Gastroesophageal sphincter (tissue), 4 donors: ENCODE data around the gene HM13. TPM values are rescaled to one million over a fixed set of nuclear protein-coding genes. Genes with fewer than 3 reads are reported as not detected.
"Not testable (repeated sequence)": the region's sequence is repeated elsewhere in the genome, so short reads cannot be mapped to it uniquely, and the experiment has no call there.

Experiments
- ATAC-seq: fragments of 150-250 bp; one replicate; pipeline ENCODE4 v1.9.1; 2016; ENCODE audit warnings: mild to moderate bottlenecking, moderate library complexity
- H3K27ac ChIP-seq, 4 donors: fragments of 200-600 bp; sonication (generic) in 3 of 4; 1 replicate in 3 of 4; 2 replicates in 1 of 4; pipeline ENCODE4 v1.5.1; 2016 to 2019
- H3K27me3 ChIP-seq: fragments of 200-600 bp; sonication (generic); one replicate; pipeline ENCODE4 v1.5.1; 2019
- H3K36me3 ChIP-seq, 2 donors: fragments of 200-600 bp; sonication (generic); one replicate each; pipeline ENCODE4 v1.5.1; 2019; ENCODE audit warnings: control low read depth in 1 of 2
- H3K4me1 ChIP-seq, 3 donors: fragments of 200-600 bp; sonication (generic); 1 replicate in 2 of 3; 2 replicates in 1 of 3; pipeline ENCODE4 v1.5.1; 2016 to 2019; ENCODE audit warnings: control low read depth in 2 of 3
- H3K4me3 ChIP-seq, 2 donors: fragments of 200-600 bp; sonication (generic); one replicate each; pipeline ENCODE4 v1.5.1; 2019; ENCODE audit warnings: mild to moderate bottlenecking in 1 of 2, moderate library complexity in 1 of 2
- H3K9me3 ChIP-seq, 3 donors: fragments of 200-600 bp; sonication (generic); one replicate each; pipeline ENCODE4 v1.5.1; 2017 to 2019; ENCODE audit warnings: control low read depth in 2 of 3
- EP300 ChIP-seq: sonication (generic); formaldehyde crosslinking; IDR thresholded peaks from one replicate; pipeline ENCODE4 v1.6.1; 2017; ENCODE audit warnings: antibody characterized with exemption, mild to moderate bottlenecking
- POLR2A ChIP-seq, 2 donors: fragments of 450-650 bp; IDR thresholded peaks; one replicate each; pipeline ENCODE4 v1.6.1; 2017; ENCODE audit warnings: antibody characterized with exemption in 2 of 2, mild to moderate bottlenecking in 2 of 2, moderate library complexity in 1 of 2
- POLR2AphosphoS5 ChIP-seq: sonication (generic); formaldehyde crosslinking; IDR thresholded peaks from one replicate; pipeline ENCODE4 v1.6.1; 2017; ENCODE audit warnings: antibody characterized with exemption
- WGBS, 2 donors: methylation state at CpG; one replicate each; pipeline ENCODE4 v1.1.5; 2018; ENCODE audit warnings: low coverage in 1 of 2; 5-methylcytosine and 5-hydroxymethylcytosine counted together
- total RNA-seq, 4 donors: library from RNA; depleted of rRNA; stranded (reverse); fragments of >200 nt; gene quantifications; one replicate each; pipeline ENCODE4 v1.1.0, GENCODE V29; 2016
- TF ChIP-seq, protein P1 (sequence below), 4 experiments: fragments of 200-600 bp in 2 of 4; fragments of 450-650 bp in 2 of 4; sonication (generic) in 1 of 4; IDR thresholded peaks; one replicate each; pipeline ENCODE4 v1.5.1; 2017 to 2019; ENCODE audit warnings: antibody characterized with exemption in 4 of 4, mild to moderate bottlenecking in 2 of 4, moderate library complexity in 2 of 4

Gene HM13
- total RNA-seq, 4 donors from 2014 or later, result 39.1 to 55.9 (median 44.8) TPM

DNA sequence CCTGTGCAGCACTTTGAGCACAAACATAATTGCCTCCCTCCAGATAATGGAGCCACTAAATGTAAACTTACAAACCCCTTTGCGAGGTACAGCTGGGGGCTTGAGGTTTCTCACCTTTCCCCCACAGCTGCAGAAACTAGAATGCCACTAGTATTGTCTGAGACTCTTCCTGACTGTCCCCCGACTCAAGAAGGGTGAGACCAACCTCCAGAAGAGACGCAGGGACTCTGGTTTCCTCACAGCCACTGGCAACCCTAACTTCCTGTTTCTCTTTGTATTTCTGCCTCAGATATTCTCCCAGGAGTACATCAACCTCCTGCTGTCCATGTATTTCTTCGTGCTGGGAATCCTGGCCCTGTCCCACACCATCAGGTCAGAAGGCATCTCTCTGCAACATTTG lies 23.6 kb downstream of the HM13 start:
- no peak overlapping the region for H3K27ac ChIP-seq
- peaks cover 0 to 97% of the 10 kb centered on the region in 2 donors for H3K36me3 ChIP-seq
- H3K4me1 ChIP-seq, result no peaks in the 10 kb centered on the region
- H3K4me3 ChIP-seq, result no peak overlapping the region
- no peak for ATAC-seq
- H3K9me3 ChIP-seq, result no peaks in the 10 kb centered on the region
- H3K27me3 ChIP-seq, result no peaks in the 10 kb centered on the region
- no peak for TF ChIP-seq EP300
- 49 to 73% methylated on average over 3 to 4 of the region's 4 CpGs for WGBS, 2 donors

DNA sequence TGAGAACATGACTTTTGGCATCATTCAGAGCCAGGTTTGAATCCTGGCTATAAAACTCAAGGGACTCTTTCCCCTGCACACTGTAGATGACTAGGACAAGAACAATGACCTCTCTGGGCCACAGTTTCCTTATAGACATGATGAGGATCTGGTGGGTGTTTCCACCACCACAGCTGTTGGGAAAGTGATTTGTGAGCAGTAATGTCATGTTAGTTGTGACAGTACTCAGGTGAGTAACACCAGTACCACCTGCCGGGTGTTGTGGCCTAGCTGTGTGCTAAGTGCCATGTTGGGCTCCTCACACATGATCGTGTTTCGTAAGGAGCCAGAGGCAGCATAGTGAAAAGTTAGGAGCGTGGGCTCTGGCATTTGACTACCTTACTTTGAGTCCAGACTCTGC lies 24.1 kb downstream of the HM13 start:
- TF ChIP-seq, protein P1, sequence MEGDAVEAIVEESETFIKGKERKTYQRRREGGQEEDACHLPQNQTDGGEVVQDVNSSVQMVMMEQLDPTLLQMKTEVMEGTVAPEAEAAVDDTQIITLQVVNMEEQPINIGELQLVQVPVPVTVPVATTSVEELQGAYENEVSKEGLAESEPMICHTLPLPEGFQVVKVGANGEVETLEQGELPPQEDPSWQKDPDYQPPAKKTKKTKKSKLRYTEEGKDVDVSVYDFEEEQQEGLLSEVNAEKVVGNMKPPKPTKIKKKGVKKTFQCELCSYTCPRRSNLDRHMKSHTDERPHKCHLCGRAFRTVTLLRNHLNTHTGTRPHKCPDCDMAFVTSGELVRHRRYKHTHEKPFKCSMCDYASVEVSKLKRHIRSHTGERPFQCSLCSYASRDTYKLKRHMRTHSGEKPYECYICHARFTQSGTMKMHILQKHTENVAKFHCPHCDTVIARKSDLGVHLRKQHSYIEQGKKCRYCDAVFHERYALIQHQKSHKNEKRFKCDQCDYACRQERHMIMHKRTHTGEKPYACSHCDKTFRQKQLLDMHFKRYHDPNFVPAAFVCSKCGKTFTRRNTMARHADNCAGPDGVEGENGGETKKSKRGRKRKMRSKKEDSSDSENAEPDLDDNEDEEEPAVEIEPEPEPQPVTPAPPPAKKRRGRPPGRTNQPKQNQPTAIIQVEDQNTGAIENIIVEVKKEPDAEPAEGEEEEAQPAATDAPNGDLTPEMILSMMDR (IDR thresholded peaks at IDR 0.05), result no peak
- Histone ChIP-seq H3K4me1 (no peaks in the 10 kb centered on the region), H3K9me3 (no peaks in the 10 kb centered on the region), H3K27ac (no peak overlapping the region), H3K4me3 (no peak overlapping the region), H3K27me3 (no peaks in the 10 kb centered on the region), H3K36me3 (peaks cover 0 to 97% of the 10 kb centered on the region in 2 donors)
- 100% methylated on average over 3 to 4 of the region's 4 CpGs for WGBS, 2 donors
- ATAC-seq, result no peak

DNA sequence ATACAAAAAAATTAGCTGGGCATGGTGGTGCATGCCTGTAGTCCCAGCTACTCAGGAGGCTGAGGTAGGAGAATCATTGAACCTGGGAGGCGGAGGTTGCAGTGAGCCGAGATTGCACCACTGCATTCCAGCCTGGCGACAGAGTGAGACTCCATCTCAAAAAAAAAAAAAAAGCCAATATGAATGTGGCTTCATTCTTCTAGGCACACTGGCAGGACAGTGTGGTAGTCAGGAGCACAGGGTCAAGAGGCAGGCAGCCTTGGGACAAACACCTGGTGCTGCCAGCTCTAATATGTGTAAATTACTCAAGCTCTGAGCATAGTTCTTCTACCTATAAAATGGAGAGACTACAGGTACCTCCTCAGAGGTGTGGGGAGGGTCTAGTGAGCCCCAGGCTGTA lies 25.4 kb downstream of the HM13 start:
- H3K36me3 ChIP-seq, result peaks cover 0 to 92% of the 10 kb centered on the region in 2 donors
- peaks cover 0 to 12% (median 0%) of the 10 kb centered on the region in 3 donors for H3K4me1 ChIP-seq
- not testable (repeated sequence) for ATAC-seq, H3K27me3 ChIP-seq, H3K27ac ChIP-seq, H3K9me3 ChIP-seq, H3K4me3 ChIP-seq
- WGBS, 2 donors, result 100% methylated on average over 2 of the region's 3 CpGs; no CpG with 5 or more reads in 1 of the 2 donors

DNA sequence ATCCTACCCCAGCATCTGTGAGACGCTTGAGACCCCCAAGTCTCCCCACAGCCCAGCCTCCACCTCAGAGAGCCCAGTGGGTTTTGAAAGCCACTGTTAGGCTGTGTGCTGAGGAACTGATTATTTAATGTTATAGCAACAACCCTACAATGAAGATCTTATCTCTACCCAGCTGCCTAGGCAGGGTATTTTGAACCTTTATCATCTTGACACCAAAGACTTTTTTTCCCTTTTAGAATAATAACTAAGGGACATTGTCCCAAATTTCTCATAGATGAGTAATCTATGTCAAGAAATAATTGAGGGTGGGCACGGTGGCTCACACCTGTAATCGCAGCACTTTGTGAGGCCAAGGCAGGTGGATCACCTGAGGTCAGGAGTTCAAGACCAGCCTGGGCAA lies 26.2 kb downstream of the HM13 start:
- ATAC-seq, result no peak
- Histone ChIP-seq H3K27ac (no peak overlapping the region), H3K36me3 (peaks cover 0 to 91% of the 10 kb centered on the region in 2 donors), H3K27me3 (no peaks in the 10 kb centered on the region), H3K4me3 (no peak overlapping the region), H3K9me3 (no peaks in the 10 kb centered on the region), H3K4me1 (peaks cover 0 to 15% (median 3%) of the 10 kb centered on the region in 3 donors)
- WGBS, 2 donors, result 89 to 100% methylated on average over 2 of the region's 3 CpGs
- TF ChIP-seq POLR2A (IDR thresholded peaks at IDR 0.05) (no peak), EP300 (no peak)
- TF ChIP-seq, protein P1 (IDR thresholded peaks at IDR 0.05), result no peak

DNA sequence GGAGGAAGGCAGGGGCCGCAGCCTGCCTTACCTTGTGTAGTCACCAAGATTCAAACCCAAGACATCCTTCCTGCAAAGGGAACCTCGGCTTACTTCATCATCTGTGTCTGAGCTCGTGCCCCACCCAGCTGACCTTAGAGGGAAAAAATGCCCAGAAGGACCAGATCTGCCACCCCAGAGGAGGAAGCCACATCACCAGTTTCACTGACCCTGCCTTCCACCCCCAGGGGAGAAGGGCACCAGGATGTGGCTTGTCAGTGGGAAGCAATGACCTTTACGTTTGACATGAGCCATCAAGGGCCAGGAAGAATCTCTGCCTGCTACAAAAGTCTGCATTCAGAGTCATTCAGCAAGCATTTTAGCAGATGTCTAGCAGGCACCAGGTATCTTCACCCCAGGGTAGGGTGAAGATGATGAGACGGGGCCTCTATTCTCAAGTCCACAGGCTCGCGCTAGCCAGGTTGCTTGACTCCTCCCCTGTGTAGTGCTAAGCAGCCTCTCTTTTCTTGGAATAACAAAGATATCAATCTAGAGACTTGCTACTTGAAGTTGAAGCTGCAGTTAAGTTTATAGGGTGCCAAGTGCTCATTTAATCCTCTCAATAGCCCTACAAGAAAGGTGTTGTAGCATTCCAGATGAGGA lies 28.1 kb downstream of the HM13 start:
- 60 to 64% methylated on average over 1 to 2 of the region's 7 CpGs for whole genome bisulfite sequencing, 2 donors
- no peak for ATAC-seq
- peaks cover 0 to 80% of the 10 kb centered on the region in 2 donors for H3K36me3 ChIP-seq
- H3K4me3 ChIP-seq, result no peak overlapping the region
- H3K9me3 ChIP-seq, result no peaks in the 10 kb centered on the region
- H3K4me1 ChIP-seq, result peaks cover 0 to 21% (median 3%) of the 10 kb centered on the region in 3 donors
- H3K27me3 ChIP-seq, result no peaks in the 10 kb centered on the region
- no peak for TF ChIP-seq POLR2AphosphoS5
- TF ChIP-seq EP300, result no peak
- TF ChIP-seq POLR2A (IDR thresholded peaks at IDR 0.05), result no peak
- TF ChIP-seq, protein P1 (IDR thresholded peaks at IDR 0.05), result no peak
- H3K27ac ChIP-seq, result no peak overlapping the region

DNA sequence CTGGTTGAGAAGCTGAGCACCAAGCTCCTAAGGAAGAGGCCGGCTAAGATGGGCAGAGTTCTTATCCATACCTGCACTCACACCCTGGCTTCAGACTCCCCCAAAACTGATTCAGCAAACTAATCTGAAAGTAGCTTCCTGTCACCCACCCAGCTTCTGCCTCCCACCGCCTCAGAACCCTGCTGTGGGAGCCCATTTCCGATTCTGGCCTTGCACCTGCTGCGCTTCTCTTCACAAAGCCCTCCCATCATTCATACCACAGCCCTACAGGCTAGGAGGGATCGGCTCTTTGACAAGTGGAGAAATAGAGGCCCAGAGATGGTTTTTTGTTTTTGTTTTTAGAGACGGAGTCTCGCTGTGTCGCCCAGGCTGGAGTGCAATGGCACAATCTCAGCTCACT lies 28.7 kb downstream of the HM13 start:
- no peak for ATAC-seq
- peaks cover 0 to 24% (median 3%) of the 10 kb centered on the region in 3 donors for H3K4me1 ChIP-seq
- H3K36me3 ChIP-seq, result peaks cover 0 to 80% of the 10 kb centered on the region in 2 donors
- 90 to 92% methylated on average over 5 to 7 of the region's 8 CpGs for WGBS, 2 donors
- no peaks in the 10 kb centered on the region for H3K27me3 ChIP-seq
- H3K27ac ChIP-seq, result no peak overlapping the region
- H3K4me3 ChIP-seq, result no peak overlapping the region
- H3K9me3 ChIP-seq, result no peaks in the 10 kb centered on the region
- TF ChIP-seq POLR2AphosphoS5, result no peak
